ENCODE measurements around the gene FMN1. TPM values are rescaled to one million over a fixed set of nuclear protein-coding genes. Genes with fewer than 3 reads are reported as not detected.

Gene FMN1
- total RNA-seq, 2 donors from 2014 or later = 26.9 to 27.5 TPM

- Histone ChIP-seq H3K36me3 (no peaks in the 10 kb centered on the region), H3K27me3 (replicated peaks; ENCODE audit: insufficient read depth) (no peaks in the 10 kb centered on the region), H3K4me1 (ENCODE audit: control insufficient read depth in 1 of 2, low read depth in 2 of 2) (peaks cover 0 to 14% of the 10 kb centered on the region in 2 donors), H3K27ac (no peak overlapping the region), H3K4me3 (no peak overlapping the region), H3K9me3 (no peaks in the 10 kb centered on the region)
- no peak for DNase-seq (ENCODE audit: low spot score)
- TF ChIP-seq, protein P1, sequence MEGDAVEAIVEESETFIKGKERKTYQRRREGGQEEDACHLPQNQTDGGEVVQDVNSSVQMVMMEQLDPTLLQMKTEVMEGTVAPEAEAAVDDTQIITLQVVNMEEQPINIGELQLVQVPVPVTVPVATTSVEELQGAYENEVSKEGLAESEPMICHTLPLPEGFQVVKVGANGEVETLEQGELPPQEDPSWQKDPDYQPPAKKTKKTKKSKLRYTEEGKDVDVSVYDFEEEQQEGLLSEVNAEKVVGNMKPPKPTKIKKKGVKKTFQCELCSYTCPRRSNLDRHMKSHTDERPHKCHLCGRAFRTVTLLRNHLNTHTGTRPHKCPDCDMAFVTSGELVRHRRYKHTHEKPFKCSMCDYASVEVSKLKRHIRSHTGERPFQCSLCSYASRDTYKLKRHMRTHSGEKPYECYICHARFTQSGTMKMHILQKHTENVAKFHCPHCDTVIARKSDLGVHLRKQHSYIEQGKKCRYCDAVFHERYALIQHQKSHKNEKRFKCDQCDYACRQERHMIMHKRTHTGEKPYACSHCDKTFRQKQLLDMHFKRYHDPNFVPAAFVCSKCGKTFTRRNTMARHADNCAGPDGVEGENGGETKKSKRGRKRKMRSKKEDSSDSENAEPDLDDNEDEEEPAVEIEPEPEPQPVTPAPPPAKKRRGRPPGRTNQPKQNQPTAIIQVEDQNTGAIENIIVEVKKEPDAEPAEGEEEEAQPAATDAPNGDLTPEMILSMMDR (IDR thresholded peaks at IDR 0.05) = no peak
- no peak for ATAC-seq (ENCODE audit: insufficient number of reproducible peaks, low FRiP score, low read depth)
Measured at GRCh38 chr15:32944431-32944830, 250.1 kb downstream of the FMN1 start.

DNA sequence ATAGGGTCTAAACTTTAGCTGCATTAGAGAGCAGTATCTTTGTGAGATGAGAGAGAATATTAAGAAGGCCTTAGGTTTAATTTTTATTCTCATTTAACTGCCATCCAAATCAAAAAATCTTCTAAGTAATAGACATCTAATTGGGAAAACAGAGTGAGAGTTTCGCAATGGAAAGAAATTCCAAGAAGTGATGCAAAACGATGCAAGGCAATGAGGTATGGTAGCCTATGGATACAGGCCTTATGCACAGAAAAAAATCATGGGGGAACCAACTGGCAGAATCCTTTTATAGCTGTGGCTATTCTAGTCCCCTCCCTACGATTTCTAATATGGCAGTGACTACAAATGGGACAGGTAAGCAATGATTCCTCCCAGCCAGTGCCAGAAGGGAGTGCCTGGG is 250.8 kb downstream of the FMN1 start:
- H3K4me3 ChIP-seq = no peak overlapping the region
- H3K9me3 ChIP-seq = no peaks in the 10 kb centered on the region
- TF ChIP-seq, protein P1 (IDR thresholded peaks at IDR 0.05) = no peak
- DNase-seq (ENCODE audit: low spot score) = no peak
- H3K36me3 ChIP-seq = no peaks in the 10 kb centered on the region
- no peak for ATAC-seq (ENCODE audit: insufficient number of reproducible peaks, low FRiP score, low read depth)
- H3K27ac ChIP-seq = no peak overlapping the region
- H3K27me3 ChIP-seq (replicated peaks; ENCODE audit: insufficient read depth) = no peaks in the 10 kb centered on the region
- H3K4me1 ChIP-seq (ENCODE audit: control insufficient read depth in 1 of 2, low read depth in 2 of 2) = peaks cover 0 to 14% of the 10 kb centered on the region in 2 donors

DNA sequence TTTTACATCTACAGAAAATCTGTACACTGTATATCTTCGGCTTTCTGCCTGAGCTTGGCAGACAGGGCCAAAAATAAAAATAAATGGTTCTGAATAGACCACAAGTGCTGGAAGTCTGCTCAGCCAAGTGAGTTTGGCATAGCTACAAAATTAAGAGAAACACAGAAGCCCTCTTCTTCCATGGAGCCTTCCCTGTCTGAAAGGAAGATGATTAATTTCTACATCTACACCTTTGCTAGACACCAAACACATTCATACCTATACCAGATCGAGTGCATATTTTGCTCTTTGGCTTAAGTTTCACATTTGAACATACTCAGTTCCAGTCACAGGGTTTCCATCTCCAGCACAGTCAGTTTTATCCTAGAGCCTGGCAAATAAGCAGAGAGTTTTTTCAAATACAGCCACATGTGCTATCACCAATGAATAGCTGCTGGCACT is 252.1 kb downstream of the FMN1 start:
- DNase-seq (ENCODE audit: low spot score) (no peak), ATAC-seq (ENCODE audit: insufficient number of reproducible peaks, low FRiP score, low read depth) (no peak)
- Histone ChIP-seq H3K4me1 (ENCODE audit: control insufficient read depth in 1 of 2, low read depth in 2 of 2) (peaks cover 0 to 14% of the 10 kb centered on the region in 2 donors), H3K27me3 (replicated peaks; ENCODE audit: insufficient read depth) (no peaks in the 10 kb centered on the region), H3K27ac (no peak overlapping the region), H3K9me3 (no peaks in the 10 kb centered on the region), H3K36me3 (no peaks in the 10 kb centered on the region), H3K4me3 (peak overlapping the region; percentile 3)
- TF ChIP-seq, protein P1 (IDR thresholded peaks at IDR 0.05) = no peak

DNA sequence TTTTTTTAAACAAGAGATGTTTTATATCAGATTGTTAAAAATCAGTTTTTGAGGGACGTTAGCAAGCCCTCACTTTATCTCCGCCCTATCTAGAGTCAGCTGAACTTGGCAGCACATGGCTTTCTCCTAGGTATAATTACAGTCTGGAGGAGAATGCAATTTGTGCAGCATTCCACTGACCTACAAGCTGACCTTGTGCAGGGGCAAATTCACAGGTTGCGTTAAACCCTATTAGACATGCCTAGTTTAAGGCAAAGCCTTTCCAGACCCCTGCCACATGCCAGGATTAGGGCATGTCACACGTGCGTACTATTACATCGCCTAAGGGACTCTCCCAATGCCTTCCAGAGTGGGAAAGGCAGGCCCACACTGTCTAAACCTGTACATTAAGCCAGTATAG is 252.7 kb downstream of the FMN1 start:
- TF ChIP-seq, protein P1 (IDR thresholded peaks at IDR 0.05) = no peak
- Histone ChIP-seq H3K36me3 (no peaks in the 10 kb centered on the region), H3K27ac (no peak overlapping the region), H3K27me3 (replicated peaks; ENCODE audit: insufficient read depth) (no peaks in the 10 kb centered on the region), H3K4me3 (no peak overlapping the region), H3K4me1 (ENCODE audit: control insufficient read depth in 1 of 2, low read depth in 2 of 2) (peaks cover 0 to 14% of the 10 kb centered on the region in 2 donors), H3K9me3 (no peaks in the 10 kb centered on the region)
- ATAC-seq (ENCODE audit: insufficient number of reproducible peaks, low FRiP score, low read depth) = no peak
- no peak for DNase-seq (ENCODE audit: low spot score)

DNA sequence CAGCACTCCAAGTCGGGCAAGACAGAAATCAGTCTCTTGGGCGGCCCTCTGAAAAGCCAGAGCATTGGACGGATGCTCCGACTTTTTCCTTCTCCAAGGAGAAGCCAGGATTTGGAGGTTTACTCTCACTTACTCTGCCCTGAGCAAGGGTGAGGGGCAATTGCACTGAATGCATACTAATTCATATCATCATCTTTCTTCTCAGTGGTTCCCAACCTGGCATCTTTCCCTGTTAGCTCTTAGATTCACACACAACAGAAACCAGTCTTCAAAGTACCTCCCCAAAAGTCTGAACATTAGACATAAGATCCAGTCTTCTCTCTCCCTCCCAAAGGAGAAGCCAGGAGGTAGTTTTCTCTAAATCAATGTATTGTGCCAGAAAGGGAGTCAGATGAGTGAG is 257.5 kb downstream of the FMN1 start:
- ATAC-seq (ENCODE audit: insufficient number of reproducible peaks, low FRiP score, low read depth) = no peak
- H3K27me3 ChIP-seq (replicated peaks; ENCODE audit: insufficient read depth) = no peaks in the 10 kb centered on the region
- H3K27ac ChIP-seq = no peak overlapping the region
- DNase-seq (ENCODE audit: low spot score) = no peak
- H3K4me3 ChIP-seq = no peak overlapping the region
- no peaks in the 10 kb centered on the region for H3K36me3 ChIP-seq
- TF ChIP-seq, protein P1 (IDR thresholded peaks at IDR 0.05) = no peak
- H3K9me3 ChIP-seq = no peaks in the 10 kb centered on the region
- peaks cover 0 to 5% of the 10 kb centered on the region in 2 donors for H3K4me1 ChIP-seq (ENCODE audit: control insufficient read depth in 1 of 2, low read depth in 2 of 2)
